SKM-1 treated with dmso at 0.1 percent for 144 hours (cell line): ENCODE data around the gene RGS2.

Experiments used
- DNase-seq: peaks from one replicate; lab custom pipeline; 2025; ENCODE audit not compliant: unreplicated experiment; lab: John Stamatoyannopoulos, UW

Gene RGS2

GRCh38 chr1:192795916-192796618 lies 12.8 kb upstream of the RGS2 start:
- peak; percentile 82 for DNase-seq

- no peak for DNase-seq
Measured at GRCh38 chr1:192797143-192797542, 11.7 kb upstream of the RGS2 start.

GRCh38 chr1:192797891-192798290 lies 10.9 kb upstream of the RGS2 start:
- no peak for DNase-seq

GRCh38 chr1:192801451-192801850 lies 7.4 kb upstream of the RGS2 start:
- no peak for DNase-seq

- DNase-seq = no peak
Measured at GRCh38 chr1:192802406-192802805, 6.4 kb upstream of the RGS2 start.

GRCh38 chr1:192803501-192803900 lies 5.3 kb upstream of the RGS2 start:
- DNase-seq = no peak

- peak; percentile 99 for DNase-seq
Measured at GRCh38 chr1:192805832-192806323, 3.0 kb upstream of the RGS2 start.

GRCh38 chr1:192807211-192808162 lies 1.4 kb upstream of the RGS2 start:
- no peak for DNase-seq

- DNase-seq = no peak
Measured at GRCh38 chr1:192808163-192808517, 699 bp upstream of the RGS2 start.

- DNase-seq = peak; percentile 46
Measured at GRCh38 chr1:192809307-192810252, 741 bp downstream of the RGS2 start.

- peak; percentile 99 for DNase-seq
Measured at GRCh38 chr1:192810253-192810880, 1.5 kb downstream of the RGS2 start.

GRCh38 chr1:192811006-192811405 lies 2.2 kb downstream of the RGS2 start:
- DNase-seq = no peak

GRCh38 chr1:192811594-192812239 lies 2.9 kb downstream of the RGS2 start:
- no peak for DNase-seq

- no peak for DNase-seq
Measured at GRCh38 chr1:192812420-192813209, 3.8 kb downstream of the RGS2 start.

- no peak for DNase-seq
Measured at GRCh38 chr1:192814805-192815204, 6.0 kb downstream of the RGS2 start.

- DNase-seq = peak; percentile 80
Measured at GRCh38 chr1:192817246-192817645, 8.4 kb downstream of the RGS2 start.

- DNase-seq = no peak
Measured at GRCh38 chr1:192821296-192821695, 12.5 kb downstream of the RGS2 start.

- DNase-seq = no peak
Measured at GRCh38 chr1:192824511-192824910, 15.7 kb downstream of the RGS2 start.
